Renal cortex interstitium (tissue), 11 donors: Measurements from ENCODE around the gene CNDP2. TPM values are rescaled to one million over a fixed set of nuclear protein-coding genes. Genes with fewer than 3 reads are reported as not detected.
"Not testable (repeated sequence)": the region's sequence is repeated elsewhere in the genome, so short reads cannot be mapped to it uniquely, and the experiment has no call there.

Experiments
- DNase-seq, 11 donors: peaks; one replicate each; pipeline ENCODE4 v3.0.0-alpha.2; 2013; ENCODE audit warnings: low read depth in 9 of 11, low spot score in 4 of 11; ENCODE audit errors: extremely low read depth in 1 of 11
- polyA plus RNA-seq, 3 donors: library from polyadenylated mRNA; unstranded; fragments of 120-200 nt; gene quantifications; one replicate each; pipeline ENCODE4 v1.2.1, GENCODE V29; 2013; ENCODE audit not compliant: insufficient read length in 3 of 3

The CNDP2 gene
- polyA plus RNA-seq, 3 donors, result 275 to 363 (median 290) TPM

GRCh38 chr18:74493689-74494088, 2.5 kb upstream of the CNDP2 start:
- peak in 2 of 11 donors; percentile 38 to 57 for DNase-seq

GRCh38 chr18:74494514-74494913, 1.6 kb upstream of the CNDP2 start:
- DNase-seq, result no peak

GRCh38 chr18:74496508-74497323, 553 bp downstream of the CNDP2 start:
- DNase-seq, result peak in 1 of 11 donors; percentile 30

DNA sequence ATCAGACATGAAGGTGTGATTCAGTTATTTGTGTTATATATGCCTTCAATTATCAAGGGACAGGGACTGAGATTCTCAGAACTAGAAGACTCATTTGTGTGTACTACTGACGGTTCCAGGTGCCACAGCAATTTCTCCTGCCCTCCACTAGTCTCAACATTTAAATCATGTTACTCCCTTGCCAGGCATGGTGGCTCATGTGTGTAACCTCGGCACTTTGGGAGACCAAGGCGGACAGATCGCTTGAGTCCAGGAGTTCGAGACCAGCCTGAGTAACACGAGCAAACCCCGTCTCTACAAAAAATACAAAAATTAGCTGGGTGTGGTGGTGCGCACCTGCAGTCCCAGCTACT, 1.1 kb downstream of the CNDP2 start:
- DNase-seq, result no peak

- DNase-seq, result peak in 1 of 11 donors; percentile 43
Observed at GRCh38 chr18:74497778-74498177, 1.6 kb downstream of the CNDP2 start.

- no peak for DNase-seq
Observed at GRCh38 chr18:74498712-74499627, 2.8 kb downstream of the CNDP2 start.

DNA sequence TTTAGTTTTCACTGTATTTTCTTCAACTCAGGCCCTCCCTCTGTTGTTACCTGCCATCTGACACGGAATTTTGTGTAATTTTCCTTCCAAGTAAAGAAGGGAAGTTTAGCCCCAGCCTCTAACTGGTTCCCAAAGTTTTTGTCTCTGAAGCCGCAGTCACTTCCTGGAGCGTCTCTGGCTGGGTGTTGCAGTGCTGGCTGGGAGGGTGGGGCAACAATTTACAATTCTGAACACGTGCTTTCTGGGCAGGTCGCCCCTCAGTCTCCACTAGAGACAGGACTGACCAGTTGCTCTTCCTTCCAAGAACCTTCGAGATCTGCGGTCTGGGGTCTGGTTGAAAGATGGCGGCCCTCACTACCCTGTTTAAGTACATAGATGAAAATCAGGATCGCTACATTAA, 3.5 kb downstream of the CNDP2 start:
- DNase-seq, result no peak

DNA sequence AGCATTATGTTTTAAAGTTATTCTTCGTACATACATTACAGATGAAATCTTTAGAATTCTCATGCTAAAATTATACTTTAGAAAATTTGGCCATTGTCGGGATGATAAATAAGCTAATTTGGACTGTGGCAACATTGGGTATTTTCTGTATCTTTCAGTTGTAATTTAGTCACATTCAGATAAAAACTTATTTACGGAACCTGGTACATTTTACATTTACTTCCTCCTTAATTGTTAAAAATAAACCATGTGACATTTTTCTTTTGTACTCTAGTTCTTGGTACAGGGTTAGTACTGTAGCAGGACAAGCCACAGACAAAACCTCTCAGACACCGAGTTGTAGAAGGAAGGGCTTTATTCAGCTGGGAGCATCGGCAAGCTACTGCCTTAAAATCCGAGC, 4.2 kb downstream of the CNDP2 start:
- no peak for DNase-seq

GRCh38 chr18:74500774-74501173, 4.6 kb downstream of the CNDP2 start:
- DNase-seq, result not testable (repeated sequence)

DNA sequence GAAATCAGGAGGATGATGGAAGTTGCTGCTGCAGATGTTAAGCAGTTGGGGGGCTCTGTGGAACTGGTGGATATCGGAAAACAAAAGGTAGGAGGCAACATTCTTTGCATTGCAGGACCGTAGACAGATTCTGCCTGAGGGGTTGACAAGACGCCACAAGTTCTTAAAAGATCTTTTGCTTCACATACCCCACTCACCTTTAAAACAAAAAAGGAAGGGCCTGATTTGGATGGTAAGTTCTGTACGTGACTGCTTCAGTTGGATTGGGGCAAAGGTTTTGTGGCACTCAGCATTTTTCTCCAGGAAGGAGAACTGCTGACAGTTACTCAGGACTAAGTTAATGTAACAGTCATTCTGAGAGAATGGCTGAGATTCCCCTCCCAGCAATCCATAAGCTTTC, 5.2 kb downstream of the CNDP2 start:
- no peak for DNase-seq

DNA sequence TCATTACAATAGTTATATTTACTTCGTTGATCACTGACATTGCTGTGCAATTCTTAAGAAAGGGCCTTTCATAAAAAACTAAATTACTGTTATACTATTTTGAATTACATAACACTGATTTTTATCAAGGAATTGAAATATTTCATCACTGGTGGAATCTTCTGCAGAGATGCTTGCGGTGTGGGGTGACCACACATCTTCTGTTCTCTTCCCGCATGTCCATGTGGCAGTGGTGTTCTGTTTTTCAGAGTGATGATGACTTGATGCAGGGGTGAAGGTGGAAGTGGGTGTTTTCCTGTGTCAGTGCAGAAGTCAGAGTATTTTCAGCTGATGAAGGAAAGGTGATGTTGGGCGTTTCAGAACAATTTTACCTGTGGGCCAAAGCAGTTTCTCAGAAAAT, 7.0 kb downstream of the CNDP2 start:
- DNase-seq, result no peak

GRCh38 chr18:74505776-74506175, 9.6 kb downstream of the CNDP2 start:
- DNase-seq, result no peak

DNA sequence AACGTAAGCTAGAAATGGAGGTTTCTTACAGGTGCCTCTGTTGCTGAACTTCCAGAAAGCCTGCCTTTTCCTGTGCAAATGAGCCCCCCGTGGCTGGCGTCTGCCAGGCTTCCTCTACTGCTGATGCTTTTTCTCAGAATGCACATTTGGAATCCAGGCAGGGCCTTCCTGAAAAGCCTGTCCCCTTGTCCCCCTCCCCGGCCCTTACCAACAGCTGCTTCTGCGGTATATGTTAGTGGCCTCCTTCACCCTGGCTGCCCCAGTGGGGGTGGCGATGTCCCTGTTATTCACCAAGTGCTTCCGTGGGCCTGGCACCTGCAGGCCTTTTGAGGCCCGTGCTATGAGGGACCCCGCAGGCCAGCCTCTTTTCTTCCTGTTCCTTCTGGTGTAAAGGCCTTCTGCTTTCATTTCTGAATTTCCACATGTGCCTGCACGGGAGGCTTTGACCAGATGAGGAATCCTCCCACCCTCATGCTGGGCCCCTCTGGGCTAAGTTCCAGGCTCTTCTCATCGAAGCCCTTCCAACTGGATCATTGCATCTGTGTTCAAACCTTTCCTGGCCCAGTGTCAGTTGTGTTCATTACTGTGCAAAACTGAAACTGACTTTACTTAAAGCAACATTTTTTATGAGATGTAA, 10.4 kb downstream of the CNDP2 start:
- DNase-seq, result no peak

DNA sequence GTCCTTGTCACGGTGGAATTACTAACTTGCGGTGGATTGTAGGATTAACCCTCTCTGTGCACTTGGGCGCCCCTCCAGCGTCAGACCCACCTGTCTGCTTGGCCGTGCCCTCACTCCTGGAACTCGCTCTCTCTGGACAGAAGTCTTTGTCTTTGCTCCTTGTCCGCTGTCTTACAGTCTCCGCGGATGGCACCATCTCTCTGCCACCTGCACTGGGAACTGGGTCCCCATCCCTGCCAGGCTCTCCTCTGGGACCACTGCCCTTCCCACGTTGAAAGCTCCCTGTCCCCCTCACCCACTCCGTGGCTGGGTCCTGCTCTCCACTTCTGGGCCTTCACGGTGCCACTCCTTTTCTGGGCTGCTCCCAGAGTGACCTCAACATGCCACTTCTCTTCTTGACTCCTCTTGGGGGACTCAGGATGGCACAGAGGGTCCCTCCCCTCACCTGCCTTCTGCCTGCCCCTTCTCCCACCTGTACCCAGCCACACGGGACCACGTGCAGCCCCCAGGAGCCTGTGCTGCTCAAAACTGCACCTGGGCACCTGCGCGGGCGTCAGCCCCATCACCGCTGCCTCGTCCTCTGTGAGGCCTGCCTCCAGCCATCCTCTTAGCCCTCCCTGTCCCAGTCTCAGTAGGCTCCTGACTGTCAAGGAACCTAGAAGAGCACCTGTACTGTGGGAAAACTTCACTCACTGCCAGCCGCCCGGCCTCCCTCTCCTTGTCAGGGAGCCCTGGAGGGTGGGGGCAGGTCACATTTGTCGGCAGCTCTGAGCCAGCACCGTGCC, 11.1 kb downstream of the CNDP2 start:
- DNase-seq, result no peak

DNA sequence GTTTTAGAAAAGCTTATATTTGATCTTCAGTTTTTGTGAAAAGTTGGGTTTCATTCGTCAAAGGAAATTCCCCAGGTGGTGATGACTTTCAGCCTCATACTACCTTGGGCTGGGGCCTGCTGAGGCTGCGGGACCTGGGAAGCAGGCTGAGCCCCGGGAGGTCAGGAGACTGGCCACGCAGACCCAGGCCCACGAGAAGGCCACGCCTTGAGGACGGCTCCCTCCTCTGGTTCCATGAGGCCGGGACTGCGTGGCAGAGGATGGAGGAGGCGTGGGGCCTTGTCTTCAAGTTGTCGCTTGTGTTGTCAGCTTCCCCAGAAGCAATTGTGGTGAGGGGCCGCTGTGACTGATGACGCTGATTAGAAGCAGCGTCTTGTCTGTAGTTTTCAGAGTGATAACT, 11.8 kb downstream of the CNDP2 start:
- no peak for DNase-seq

DNA sequence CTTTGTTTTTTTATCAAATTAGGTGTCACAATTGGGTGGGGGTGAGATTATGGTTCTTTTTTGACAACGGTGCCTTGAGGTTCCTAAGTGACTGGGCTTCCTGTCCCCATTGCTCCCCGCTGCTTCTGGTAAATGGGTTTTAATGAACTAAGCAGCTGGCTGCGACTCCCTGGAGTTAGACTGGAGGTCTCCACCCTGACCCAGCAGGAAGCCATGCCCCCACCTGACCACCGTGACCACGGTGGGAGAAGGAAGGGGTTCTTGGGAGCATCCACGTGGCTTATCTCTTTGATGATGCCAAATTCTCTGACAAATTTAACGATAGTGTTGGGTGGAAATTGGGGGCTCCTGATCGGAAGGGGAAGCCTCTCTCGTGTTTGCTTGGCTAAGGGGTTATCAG, 12.2 kb downstream of the CNDP2 start:
- DNase-seq, result no peak

GRCh38 chr18:74508821-74509225, 12.7 kb downstream of the CNDP2 start:
- DNase-seq, result no peak

DNA sequence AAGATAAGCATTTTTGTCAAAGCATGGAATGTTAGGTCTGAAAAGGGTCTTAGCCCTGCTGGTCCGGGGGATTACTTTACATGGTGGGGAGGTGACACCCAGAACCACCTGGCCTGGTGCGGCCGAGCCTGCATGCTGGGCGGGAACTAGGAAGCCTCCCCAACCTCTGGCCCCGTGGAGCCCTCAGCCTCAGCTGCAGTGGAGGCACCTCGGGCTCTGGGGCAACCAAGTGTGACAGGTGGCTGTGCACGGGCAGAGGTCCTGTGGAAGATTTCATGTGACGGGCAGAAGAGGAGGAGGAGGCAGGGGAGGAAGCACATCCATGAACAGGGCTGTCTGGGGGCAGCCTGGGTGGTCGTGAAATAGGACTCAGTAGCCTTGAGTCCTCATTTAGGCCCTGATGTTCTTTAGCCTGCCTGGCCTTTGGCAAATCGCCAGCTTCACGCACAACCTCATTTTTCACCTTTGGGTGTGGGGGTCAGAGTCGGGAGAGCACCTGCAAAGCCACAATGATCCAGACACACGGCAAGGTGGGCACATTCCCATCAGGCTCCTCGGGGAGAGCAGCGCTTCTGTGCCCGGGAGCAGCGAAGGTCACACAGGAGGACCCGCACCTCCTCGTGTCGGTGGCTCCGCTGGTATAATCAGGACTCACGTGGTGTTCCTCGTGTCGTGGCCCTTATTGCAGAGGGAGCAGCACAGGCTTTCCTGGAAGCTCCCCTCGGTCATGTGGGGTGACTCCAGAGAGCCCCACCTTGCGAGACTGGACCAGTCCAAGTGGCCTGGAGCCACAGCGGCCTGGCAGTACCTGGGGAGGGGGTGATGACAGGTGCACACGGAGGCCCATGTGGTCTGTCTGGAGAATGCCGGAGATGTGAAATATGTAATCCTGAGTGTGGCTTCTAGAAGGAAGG, 13.9 kb downstream of the CNDP2 start:
- no peak for DNase-seq
